CD1c-positive myeloid dendritic cell (primary cell): ENCODE data around the gene MYO16.

Experiments used
- DNase-seq: peaks from one replicate; pipeline ENCODE4 v3.0.0-alpha.2; 2016; ENCODE audit errors: extremely low spot score

The MYO16 gene

DNA sequence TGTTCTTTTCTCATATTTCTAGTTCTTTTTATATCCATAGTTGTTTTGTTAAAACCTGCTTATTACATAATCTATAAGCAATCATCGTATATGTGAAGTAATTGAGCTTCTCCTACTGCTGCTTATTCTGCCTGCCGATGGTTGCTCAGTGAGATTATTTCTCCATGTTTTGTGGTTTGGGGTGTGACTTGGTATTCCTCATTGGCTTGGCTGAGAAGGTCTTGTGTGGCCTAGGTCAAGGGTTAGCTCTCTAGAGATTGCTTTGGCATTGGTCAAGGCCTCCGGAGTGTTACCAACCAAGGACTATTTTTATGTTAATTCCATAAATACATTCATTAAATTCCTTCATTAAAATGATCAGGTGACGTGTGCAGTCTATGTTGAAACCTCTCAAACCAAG is 302.8 kb downstream of the MYO16 start:
- no peak for DNase-seq

DNA sequence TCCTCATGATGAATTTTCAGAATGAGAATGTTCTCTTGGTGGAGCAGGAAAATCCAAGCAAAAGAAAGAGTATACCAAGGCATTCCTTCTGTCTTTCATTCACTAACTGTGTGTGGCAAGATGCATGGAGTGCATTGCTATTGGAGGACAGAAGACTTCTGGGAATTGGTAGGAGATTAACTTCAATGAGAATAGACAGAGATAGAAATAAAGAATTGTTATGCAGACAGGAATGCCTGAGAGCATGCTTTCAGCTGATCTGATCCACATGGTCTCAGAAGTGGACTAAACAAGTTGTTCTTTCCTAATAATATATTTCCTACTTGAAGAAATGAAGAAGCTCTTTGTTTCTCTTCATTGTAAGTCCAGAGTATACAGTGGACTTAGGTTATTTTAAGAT is 303.6 kb downstream of the MYO16 start:
- no peak for DNase-seq

DNA sequence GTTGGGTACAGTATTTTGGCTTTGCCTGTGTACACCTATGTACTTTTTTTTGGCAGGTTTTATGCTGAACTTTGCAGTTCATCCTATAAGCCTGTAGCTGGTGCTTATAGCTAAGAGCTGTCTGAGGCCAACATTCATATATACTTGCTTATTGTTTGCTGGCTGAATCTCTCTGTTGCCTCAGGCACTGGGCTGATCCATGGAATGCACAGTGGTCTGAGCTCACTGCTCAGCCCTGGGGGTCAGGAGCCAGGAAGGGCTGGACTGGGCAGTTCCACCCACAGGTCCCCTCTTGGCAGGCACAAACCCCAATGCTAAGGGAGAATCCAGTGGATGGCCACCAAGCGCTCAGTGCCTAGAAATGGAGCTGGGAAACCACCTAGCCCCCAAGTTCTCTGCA is 308.7 kb downstream of the MYO16 start:
- no peak for DNase-seq

DNA sequence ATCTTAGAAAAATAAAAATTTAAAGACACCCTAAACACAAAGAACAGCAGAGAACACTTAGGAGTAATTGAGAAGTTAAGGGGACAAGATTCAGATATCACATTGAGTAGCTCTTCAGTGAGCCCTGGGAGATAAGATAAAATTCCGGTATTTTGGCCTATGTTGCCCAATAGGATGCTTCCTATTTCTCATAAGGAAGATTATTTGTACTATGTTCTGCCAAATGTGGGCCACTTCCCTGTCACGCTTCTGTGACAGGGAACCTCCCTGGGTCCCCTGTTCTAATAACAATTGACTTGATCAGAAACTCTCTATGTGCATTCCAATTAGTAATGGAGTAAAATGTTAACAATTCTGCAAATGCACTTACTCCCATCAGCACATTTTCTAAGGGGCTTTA is 310.7 kb downstream of the MYO16 start:
- DNase-seq, result peak; percentile 37

DNA sequence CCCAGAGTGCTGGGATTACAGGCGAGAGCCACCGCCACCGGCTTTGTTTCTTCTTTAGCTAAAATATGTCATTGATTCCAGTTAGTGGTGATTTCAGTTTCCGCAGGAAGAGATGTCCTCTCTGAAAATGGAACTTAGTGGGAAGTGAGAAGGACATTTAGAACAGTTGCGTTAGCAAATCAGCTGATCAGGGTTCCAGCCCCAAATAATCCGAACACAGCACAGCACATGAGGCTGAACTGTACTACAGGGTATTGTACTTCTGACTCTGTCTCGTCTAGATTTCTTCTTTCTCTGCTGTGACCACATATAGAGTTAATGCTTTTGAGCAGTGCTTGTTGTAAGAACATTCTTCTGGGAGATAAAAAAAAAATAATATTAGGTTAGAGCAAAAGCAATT is 314.4 kb downstream of the MYO16 start:
- no peak for DNase-seq

DNA sequence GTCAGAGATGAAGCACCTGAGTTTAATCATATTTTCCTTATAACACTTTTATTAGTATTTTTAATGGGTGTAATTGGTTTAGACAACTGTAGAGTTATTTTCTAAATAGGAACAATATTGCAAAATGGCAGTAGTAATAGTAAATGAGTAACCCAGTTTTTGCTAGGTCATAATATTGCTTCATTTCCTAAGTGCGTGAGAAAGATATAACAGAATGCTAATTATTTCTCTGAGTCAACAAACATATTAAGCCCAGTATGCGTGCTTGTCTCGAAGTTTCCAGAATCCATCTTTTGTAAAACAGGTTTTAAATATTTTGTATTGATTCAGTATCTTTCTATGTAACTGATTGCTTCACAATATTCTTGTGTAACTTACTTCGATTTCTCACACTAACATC is 315.3 kb downstream of the MYO16 start:
- peak; percentile 63 for DNase-seq

DNA sequence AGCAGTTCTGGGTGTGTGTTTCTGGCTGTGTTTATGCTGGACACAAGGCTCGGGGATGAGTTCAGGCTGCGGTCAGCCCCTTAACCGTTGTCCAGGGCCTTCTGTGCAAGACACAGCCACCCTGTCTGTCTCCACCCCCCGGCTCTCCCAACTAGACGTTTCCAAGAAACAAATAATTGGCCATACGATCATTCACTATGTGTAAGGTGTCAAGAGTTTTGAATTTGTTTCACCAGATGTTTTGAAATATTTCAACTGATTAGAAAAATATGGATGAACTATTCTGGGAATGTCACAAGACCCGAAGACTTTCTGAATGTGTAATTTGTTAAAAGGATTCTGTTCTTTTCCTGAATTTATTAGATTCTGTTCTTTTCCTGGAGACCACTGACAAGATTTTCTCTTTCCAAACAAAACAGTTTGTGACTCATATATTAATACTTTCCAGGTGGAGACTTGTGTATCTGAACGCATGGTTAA is 318.2 kb downstream of the MYO16 start:
- DNase-seq, result no peak

DNA sequence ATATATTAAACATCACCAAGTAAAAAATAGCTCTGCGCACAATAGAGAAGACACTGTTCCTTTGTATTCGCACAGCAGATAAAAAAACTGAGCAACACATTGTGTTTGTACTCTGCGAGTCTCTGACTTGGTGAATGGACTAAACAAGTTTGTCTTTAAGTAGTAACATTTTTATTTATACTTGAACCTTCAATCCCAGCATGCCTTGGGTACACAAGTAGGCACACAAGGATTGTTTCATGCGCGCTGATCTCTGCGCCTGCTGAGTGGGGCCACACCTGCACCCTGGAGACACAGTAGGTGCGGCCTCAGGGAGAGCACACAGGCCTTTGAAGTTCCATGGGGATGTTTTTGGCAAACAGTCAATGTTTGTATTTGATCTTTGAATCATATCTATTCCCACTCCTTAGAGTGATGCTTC is 318.9 kb downstream of the MYO16 start:
- no peak for DNase-seq

DNA sequence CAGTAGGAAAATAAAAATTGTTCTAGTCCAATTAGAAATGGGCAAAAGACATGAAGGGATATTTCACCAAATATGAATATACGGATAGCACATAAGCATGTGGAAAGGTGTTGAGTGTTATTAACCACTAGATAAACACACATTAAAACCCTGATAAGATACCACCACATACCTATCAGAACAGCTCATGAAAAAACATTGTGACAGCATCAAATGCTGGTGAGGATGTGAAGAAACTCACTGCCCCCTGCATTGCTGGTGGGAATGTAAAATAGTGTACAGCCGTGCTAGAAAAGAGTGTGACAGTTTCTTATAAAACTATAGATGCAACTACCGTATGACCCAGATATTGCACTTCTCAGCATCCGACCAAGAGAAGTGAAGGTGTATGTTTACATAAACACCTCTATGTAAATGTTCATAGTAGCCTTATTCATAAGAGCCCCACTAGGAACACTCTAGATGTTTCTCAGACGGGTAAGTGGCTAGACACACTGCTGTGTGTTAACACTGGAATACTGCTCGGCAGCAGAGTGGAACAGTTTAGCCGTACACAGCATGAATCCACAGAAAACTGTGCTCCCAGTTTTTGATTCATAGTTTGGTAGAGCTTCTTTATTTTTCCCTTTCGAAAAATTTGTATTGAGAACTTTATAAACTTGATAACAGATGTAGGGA is 321.1 kb downstream of the MYO16 start:
- no peak for DNase-seq

DNA sequence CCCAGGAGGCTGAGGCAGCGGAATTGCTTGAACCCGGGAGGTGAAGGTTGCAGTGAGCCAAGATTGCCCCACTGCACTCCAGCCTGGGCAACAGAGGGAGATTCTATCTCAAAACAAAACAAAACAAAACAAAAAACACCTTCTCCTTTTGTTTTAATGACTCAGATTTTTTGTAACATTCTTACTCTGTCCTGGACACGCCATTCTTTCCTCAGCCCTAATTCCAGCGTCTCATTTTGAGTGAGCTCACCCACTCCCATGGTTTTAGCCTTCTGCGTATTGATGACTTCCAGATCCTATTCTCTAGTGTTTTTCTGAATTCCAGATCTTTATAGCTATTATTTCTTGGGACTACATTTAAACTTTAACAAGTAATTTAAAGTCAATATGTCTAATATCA is 326.3 kb downstream of the MYO16 start:
- no peak for DNase-seq

DNA sequence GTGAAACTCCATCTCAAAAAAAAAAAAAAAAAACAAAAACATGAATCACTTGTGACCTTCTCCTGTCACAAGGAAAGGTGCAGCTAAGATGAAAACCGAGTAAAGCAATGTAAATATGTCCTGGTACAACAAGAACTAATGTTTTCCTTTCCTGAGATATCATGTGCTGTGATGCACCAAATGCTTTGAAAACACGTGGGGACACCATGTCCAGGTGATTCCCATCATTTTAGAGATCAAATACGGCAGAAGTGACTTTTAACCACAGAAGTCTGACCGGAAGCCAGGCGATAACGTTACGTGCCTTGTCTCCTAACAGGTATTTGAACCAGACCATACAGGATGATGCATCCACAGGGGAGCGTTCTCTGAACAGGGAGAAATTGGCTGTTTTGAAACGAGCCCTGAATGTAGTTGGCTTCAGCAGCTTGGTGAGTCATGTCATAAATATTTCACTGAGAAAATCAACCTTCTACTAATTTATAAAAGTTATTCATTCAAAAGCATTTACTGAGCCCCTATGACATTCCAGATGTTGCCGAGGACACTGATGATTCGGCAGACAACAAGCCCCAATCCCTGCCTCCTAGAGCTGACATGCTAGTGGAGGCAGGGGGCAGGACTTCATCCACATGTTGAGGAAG is 328.1 kb downstream of the MYO16 start:
- no peak for DNase-seq

DNA sequence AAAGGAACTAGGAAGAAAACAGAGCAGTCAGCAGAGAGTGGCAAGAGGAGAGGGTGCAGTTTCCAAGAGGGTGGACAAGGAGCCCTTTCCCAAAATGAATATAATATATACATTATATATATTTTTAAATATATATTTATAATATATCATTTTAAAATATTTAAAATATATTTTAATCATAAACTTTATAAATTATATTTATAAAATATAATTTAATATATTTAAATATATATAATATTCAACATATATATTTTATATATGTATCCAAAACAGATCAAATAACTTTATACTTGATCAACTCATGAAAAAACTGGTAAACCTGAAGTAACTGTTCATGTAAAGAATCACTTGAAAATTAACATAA is 328.6 kb downstream of the MYO16 start:
- no peak for DNase-seq

DNA sequence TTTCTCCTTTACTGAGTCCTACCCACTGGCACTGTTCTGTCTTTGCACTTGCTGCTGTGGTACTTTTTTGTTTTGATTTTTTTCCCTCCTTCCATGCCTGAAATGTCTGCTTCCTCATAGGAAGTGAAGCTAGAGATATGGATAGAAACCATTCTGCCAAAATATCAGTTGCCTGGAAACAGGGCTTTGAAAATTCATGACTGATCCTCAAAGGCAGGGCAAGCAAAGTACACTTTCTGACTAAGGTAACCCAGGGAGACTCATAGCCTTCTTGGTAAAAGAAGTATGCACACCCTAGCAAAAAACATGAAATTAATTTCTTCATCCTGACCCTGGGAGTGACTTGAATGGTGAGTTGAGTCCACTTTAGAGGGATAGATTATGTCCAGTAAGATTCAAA is 329.8 kb downstream of the MYO16 start:
- no peak for DNase-seq

DNA sequence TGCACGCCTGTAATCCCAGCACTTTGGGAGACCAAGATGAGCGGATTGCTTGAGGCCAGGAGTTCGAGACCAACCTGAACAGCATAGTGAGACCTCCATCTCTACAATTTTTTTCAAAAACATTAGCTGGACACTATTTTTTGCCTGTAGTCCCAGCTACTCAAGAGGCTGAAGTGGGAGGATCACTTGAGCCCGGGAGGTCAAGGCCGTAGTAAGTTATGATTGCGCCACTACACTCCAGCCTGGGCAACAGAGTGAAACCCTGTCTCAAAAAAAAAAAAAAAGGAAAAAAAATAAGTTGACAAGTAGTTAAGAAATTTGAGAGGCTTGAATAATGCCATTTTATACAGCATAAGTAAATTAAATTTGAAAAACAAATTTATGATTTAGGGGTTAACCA is 330.6 kb downstream of the MYO16 start:
- no peak for DNase-seq

DNA sequence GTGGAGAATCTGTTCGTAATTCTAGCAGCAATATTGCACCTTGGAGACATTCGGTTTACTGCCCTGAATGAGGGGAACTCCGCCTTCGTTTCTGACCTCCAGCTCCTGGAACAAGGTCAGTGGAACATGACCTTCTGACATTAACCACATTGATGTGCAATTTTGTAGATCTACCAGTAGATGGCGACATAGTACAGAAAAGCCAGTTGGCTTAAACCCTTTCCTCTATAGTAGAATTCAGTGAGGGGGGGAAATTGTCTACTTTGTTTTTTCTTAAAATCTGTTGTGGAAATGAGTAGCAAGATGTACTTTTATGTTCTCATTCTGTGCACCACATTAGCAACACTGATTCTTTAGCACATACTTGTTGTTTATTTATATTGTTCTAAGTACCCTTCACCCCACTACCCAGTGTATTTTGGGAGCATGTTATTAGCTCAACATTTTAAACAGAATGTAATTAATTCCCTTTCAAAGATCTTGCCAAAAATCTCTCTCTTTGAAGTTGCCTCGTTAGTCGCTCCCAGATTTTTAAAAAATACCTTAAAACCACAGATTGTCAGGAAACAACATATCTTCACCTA is 332.2 kb downstream of the MYO16 start:
- DNase-seq, result peak; percentile 79

DNA sequence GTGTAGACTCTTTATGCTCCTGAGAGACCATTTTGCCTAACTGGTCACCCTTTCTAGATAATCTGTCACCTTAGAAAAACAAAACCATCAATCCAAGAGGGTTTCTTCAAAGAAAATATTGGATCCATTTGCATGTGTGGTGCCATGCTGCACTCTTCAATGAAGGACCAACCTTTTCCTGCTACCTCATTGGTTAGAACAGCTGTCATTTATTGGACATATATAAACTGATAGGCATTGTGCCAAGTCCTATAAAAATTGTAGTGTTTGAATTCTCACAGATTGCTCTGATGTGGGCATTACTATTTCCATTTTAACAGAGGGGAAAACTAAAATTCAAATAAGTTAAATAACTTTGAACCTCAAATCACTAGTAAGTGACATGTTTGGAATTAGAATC is 333.2 kb downstream of the MYO16 start:
- DNase-seq, result no peak

DNA sequence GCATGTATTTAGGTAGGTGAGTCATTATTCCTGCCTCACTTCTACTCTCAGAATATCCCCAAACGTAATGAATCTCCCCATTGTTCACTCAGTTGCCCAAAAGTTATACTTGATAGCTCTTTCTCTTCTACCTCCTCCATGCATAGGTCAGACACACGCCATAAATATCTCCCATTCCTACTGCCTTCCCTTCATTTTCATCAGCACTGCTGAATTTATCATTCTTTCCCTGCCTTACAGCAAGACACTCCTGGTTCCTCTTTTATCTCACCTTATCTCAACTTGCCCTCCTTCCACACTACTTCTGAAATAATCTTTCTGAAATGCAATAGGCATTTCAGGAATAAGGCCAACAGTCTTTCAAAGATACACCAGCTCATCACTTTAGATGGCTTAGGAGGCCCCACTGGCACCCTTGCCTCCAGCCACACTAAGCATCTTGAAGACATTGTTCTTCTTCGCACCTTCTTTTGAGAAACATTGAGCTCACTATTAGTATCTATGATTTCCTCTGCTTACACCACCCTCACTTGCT is 333.9 kb downstream of the MYO16 start:
- DNase-seq, result no peak

DNA sequence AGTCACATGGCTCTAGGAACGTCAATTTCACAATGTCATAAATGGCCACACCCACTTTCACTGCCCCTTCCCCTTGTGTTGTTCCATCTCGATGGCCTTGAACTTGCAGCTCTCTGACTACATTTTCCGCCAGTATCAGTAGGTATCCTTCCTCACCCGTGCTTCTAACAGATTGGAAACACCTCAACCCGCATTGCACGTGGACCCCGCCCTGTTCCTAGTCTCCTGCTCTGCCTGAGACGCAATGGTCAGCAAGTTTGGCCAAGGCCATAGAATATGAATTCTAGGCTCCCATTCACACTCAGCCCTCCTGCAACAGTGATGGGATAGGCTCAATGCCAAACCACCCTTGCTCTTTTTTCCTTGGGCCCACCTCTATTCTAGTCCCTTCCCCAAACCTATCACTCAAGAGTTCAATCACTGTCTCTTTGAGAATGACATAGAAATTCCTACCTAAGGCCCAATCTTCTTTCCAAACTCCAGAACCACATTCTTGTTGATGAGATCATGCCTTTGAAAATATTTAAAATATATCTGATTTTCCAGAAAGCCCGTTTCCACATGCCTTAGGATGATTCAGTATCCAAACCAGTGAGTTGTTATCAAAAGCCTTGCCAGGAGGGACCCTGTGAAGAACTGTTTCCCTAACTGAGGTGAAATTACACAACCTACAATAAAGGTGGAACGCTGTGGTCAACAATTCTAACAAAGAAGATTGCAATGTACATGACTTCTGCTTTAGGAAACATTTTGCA is 334.6 kb downstream of the MYO16 start:
- no peak for DNase-seq

DNA sequence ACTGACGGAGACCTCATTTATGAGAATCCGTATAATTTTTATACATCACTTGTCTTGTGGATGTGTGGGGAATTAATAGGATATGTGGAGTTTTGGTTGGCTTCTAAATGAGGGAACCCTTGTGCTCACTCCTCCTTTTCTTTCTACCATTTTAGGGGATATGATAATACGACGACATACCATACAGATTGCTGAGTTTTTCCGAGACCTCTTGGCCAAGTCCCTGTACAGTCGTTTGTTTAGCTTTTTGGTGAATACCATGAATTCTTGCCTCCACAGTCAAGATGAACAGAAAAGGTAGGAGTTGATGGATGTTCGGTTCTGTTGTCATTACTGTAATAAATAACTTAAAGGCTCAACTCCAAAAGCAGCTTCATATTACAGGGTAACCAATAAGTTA is 335.2 kb downstream of the MYO16 start:
- no peak for DNase-seq

DNA sequence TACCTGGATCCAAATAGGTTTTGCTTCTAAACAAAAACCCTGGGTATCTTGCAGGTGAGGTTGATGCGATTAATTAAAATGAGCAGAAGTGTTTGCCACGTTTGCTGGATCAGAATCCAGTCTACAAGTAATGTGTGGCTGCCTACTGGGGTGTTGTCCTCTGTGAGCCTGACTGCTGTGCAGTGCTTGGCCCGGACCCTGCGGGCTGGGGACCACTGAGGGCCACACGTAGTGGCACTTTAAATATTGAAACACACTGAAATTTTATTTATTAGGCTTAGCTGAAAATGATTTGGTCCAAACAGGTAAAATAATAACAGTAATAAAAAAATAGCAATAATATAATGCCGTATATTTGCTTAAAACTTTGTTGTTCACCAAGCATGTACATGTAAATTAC is 338.0 kb downstream of the MYO16 start:
- DNase-seq, result no peak

DNA sequence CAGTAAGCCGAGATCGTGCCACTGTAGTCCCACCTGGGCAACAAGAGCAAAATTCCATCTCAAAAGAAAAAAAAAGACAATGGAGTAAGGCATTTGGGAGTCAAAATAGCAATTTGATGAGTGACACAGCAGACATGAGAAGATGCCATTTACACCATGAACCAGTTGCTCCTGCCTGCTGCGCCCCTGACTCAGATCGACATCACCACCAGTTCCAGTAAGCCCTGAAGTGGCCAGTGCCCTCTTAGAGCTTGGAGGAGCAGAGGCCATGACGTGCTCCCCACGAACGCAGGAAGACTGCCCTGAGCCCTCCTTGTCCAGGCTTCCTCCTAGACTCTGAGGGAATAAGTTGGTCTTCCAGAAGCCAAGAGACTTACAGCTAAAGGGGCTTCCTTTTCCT is 339.2 kb downstream of the MYO16 start:
- DNase-seq, result no peak

DNA sequence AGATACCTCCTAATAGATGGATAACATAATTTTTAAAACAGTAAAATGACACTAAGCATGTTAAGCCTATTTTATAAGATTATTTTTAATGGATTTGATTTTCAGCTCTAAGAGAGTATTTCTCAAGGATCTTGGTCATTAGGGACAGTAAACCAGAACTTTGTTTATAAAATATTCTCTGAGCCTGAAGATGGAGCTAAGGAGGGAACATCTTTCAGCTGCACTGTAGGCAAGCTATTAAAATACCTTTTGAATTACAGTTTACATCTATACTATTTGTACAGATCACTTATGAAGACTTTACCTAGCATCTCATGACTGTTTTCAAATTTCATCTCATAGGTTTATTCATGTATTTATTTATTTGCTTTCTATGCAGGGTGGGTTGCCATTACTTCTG is 345.3 kb downstream of the MYO16 start:
- no peak for DNase-seq

DNA sequence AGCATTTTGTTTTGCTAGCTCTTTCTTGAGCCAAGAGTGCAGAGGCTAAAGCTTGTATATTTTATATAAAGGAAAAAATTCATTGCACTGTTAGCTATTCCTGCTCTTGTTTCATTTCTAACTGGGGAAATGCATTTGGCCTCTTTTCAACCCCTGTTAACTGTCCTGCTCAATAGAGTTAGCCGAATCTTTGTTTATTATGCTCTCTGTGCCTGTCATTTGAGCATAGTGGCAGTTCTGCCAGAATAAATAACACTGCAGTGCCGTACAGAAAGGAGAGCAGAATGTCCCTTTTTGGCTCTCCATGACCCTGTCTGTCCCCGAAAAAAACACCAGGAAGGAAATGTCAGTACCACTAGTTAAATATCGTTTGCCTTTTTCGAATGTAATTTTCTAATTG is 350.8 kb downstream of the MYO16 start:
- DNase-seq, result no peak
